Hindlimb muscle (tissue), 1 donor: Measurements from ENCODE around the gene NKAPL. TPM values are rescaled to one million over a fixed set of nuclear protein-coding genes. Genes with fewer than 3 reads are reported as not detected.

Experiments
- DNase-seq: peaks from one replicate; pipeline ENCODE4 v3.0.0-alpha.2; 2013
- polyA plus RNA-seq: library from polyadenylated mRNA; unstranded; fragments of 120-200 nt; gene quantifications from one replicate; pipeline ENCODE4 v1.2.1, GENCODE V29; 2013; ENCODE audit not compliant: insufficient read length

Gene NKAPL
- 1.2 TPM for polyA plus RNA-seq

GRCh38 chr6:28258877-28259777, at the start of gene NKAPL:
NKAPL (plus strand) TSS chr6:28259297; CDS start chr6:28259372, 75 bp downstream.
- peak; percentile 68 for DNase-seq

GRCh38 chr6:28209753-28210535, 49.2 kb upstream of the NKAPL start:
- DNase-seq: no peak

- no peak for DNase-seq
Measured at GRCh38 chr6:28211840-28212509, 47.1 kb upstream of the NKAPL start.

GRCh38 chr6:28212510-28213212, 46.4 kb upstream of the NKAPL start:
- no peak for DNase-seq

GRCh38 chr6:28213213-28213523, 45.9 kb upstream of the NKAPL start:
- no peak for DNase-seq

- no peak for DNase-seq
Measured at GRCh38 chr6:28215425-28215824, 43.7 kb upstream of the NKAPL start.

- no peak for DNase-seq
Measured at GRCh38 chr6:28217890-28218289, 41.2 kb upstream of the NKAPL start.

GRCh38 chr6:28218312-28219248, 40.5 kb upstream of the NKAPL start:
- peak; percentile 59 for DNase-seq

GRCh38 chr6:28220257-28221133, 38.6 kb upstream of the NKAPL start:
- no peak for DNase-seq

GRCh38 chr6:28224131-28225055, 34.7 kb upstream of the NKAPL start:
- no peak for DNase-seq

GRCh38 chr6:28225056-28225834, 33.9 kb upstream of the NKAPL start, which contains the start of gene ZSCAN9:
ZSCAN9 (plus strand) TSS chr6:28225275; CDS start chr6:28227085, 1,810 bp downstream.
- peak; percentile 87 for DNase-seq

- DNase-seq: no peak
Measured at GRCh38 chr6:28226460-28226859, 32.6 kb upstream of the NKAPL start.

- no peak for DNase-seq
Measured at GRCh38 chr6:28232785-28233184, 26.3 kb upstream of the NKAPL start.

- no peak for DNase-seq
Measured at GRCh38 chr6:28235912-28236452, 23.1 kb upstream of the NKAPL start.

- no peak for DNase-seq
Measured at GRCh38 chr6:28239636-28240035, 19.5 kb upstream of the NKAPL start.

- DNase-seq: no peak
Measured at GRCh38 chr6:28240471-28240870, 18.6 kb upstream of the NKAPL start.

GRCh38 chr6:28243946-28244345, 15.2 kb upstream of the NKAPL start:
- no peak for DNase-seq
